NK-92 (cell line): ENCODE results near the gene CCS.
"Not testable (repeated sequence)": the region's sequence is repeated elsewhere in the genome, so short reads cannot be mapped to it uniquely, and the experiment has no call there.

Source experiments
- DNase-seq: peaks from one replicate; lab custom pipeline; 2025; ENCODE audit not compliant: unreplicated experiment; lab: John Stamatoyannopoulos, UW

Gene CCS

DNA sequence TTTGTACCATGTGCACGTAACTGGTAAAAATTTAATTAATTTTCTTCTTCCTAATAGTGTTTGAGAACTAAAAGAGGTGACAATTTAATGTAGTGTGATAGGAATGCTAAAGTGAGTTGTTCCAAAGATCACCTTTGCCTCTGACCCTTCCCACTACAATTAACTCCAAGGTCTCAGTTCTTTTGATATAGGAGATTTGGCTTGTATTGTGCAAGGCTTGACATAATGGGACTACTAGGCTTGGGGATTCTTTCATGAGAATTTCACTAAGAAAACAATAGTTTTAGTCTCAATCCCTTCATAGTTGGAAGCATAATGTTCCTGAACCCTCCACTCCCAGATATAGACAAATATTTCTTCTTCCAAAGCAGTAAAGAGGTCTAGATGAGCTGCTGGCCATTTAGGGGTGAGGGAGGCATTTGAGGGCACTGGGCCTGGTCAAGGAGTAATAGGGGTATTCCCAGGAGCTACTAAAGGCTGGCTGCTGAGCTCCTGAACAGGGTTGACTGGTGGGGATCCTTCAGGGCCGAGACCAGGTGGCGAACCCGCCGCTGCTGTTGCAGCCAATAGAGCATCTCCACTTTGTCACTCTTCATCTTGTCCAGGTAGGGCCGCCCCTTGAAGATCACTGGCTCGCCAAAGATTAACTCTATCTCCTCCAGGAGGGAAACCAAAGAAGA lies 2.8 kb upstream of the CCS start:
- DNase-seq, result no peak

DNA sequence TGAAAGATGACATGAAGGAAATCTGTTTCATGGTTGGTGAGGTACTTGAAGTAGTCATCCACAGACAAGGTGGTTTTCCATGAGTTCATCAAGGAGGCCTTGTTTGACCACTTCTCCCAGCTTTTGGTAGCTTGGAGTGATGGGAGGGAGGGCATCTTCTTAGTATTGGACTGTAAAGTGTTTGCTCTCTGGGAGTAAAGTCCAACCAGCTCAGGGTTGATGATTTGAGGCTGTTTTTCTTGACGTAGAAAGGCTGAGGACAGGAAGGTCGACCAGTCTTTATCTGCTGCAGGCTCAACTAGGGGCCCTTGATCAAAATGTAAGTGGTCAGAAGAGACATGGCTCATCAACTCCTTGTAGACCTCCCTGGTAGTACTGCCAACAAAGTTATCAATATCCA lies 1.8 kb upstream of the CCS start:
- DNase-seq, result no peak

DNA sequence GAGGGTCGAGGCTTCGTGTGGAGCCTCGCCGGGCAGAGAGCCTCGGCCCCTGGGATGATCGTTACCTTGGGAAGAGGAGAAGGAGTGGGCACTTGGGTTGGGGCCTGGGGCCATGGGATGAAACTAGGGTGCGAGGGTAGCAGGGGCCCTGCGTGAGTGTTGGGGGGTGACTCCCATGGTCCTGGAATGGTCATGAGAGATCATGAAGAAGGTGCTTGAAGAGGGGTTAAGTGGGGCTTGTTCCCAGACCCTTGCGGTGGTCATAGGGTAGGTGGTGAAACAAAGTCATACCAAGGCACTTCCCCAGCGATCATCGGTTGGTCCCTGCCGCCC lies 284 bp downstream of the CCS start:
- no peak for DNase-seq

DNA sequence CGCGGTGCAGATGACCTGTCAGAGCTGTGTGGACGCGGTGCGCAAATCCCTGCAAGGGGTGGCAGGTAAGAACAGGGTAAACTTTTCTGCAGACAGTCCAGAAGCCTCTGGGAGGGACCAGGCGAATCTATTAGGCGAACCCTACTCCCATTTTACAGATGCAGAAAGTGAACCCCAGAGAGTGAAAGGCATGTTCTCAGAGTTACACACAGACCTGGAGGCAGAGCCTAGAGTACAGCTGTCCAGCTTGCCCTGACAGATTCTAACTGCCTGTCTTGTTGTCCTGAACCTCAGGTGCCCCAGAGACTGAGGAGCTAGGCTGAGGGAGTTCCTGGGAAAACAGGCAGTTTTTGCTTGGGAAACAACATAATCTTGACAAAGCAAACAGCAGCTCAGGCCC lies 665 bp downstream of the CCS start:
- DNase-seq, result no peak

DNA sequence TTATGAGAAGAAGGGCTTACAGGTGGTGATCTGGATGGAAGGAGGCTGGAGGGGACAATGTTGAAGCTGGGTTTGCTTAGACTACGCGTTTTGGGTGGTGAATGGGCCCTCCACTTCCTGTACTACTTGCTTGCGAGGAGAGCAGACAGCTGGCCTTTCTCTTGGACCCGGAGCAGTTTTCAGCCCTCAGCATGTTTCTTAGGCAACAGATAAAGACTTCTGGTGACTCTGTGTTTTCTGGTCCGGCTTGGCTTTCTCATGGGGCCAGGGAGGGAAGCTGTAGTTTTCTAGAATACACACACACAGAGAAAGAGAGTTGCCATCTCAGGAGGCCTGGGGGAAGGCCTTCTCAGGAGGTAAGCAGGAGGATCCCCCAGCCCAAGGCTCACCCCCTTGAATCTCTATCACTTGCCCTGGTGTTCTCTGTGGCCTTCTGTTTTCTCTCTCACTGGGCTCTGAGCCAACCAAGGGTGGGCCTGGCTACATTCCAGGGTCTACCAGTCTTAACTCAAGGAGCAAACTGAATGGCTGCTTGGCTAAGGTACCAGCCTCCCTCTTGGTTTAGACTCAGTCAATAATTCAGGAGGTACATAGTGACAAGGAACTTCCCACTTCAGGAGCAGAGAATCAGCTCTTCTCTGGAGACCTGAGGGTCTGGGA lies 2.4 kb downstream of the CCS start:
- no peak for DNase-seq

DNA sequence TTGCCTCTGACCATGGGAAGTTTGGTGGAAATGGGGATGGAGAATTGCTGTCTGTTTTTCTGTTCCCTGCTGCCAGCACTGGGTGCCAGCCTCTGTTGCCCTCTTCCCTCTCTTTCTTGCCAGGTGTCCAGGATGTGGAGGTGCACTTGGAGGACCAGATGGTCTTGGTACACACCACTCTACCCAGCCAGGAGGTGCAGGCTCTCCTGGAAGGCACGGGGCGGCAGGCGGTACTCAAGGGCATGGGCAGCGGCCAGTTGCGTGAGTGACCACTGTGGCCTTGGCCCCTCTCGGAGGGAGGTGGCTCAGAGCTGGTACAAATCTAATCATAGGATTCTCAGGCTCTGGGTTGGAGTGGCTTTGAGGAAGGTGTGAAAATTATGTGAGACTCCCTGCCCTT lies 6.0 kb downstream of the CCS start:
- no peak for DNase-seq

DNA sequence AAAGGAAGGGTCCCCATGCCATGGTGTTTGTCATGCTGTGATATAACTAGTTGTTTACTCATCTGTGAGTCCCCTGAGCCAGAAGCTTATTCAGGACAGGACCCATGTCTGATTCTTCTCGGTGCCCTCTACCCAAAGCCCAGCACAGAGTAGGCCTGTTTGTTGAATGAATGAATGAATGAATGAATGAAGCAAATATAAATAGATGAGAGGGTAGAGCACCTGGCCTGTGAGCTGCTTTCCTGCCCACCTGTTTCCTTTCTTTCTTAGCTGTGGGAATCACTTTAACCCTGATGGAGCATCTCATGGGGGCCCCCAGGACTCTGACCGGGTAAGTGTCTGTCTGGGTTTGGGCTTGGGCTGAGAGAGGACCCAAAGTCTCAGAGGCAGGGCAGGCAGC lies 7.2 kb downstream of the CCS start:
- no peak for DNase-seq

DNA sequence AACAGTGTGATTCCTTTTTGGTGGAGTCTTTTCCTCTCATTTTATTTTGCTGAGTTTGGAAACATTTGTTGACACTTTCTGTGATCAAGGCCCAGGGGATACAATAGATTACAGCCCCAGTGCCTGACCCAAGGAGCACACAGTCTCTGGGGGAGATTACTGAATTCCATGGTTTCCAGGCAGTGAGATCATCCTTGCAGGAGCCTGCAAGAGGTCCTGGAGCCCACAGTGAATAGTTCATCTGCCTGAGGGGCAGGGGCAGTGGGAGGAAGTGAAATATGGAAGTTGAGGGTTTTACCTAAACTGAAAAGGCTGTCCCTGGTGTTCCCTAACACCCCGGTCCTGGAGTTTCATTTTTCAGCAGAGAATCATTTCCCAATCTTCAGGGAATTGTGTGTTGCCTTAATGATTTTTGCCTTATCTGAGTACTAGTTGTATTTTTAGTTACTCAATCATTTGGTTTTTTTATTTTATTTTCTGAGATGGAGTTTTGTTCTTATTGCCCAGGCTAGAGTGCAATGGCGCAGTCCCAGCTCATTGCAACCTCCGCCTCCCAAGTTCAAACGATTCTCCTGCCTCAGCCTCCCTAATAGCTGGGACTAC lies 7.7 kb downstream of the CCS start:
- DNase-seq, result no peak

DNA sequence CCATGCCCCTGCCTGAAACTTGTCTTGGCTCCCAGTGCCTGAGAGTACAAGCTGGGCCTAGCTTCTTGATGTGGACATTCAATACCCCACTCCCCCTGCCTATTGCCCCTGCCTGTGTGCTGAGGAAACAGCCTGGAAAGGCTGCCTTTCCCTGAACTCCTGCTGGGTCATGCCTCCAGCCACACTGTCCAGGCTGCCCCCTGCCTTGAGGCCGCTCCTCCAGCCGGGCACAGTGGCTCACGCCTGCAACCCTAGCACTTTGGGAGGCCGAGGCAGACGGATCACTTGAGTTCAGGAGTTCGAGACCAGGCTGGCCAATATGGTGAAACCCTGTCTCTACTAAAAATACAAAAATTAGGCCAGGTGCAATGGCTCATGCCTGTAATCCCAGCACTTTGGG lies 10.1 kb downstream of the CCS start:
- no peak for DNase-seq

DNA sequence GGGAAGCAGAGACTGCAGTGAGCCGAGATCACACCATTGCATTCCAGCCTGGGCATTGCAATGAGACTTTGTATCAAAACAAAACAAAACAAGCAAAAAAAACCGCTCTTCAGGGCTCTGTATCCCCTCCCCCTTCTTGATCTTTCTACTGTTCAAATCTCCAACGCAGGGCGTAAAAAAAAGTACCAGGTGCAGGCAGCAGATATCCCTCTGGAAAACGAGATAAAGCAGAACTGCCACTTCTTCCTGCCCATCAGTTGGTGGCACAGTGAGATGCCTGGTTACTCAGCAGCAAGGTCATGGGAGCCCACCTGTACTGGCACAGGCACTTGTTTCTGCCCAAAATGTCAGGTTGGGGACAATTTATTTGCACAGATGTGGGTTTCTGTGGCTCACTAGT lies 11.2 kb downstream of the CCS start:
- no peak for DNase-seq

DNA sequence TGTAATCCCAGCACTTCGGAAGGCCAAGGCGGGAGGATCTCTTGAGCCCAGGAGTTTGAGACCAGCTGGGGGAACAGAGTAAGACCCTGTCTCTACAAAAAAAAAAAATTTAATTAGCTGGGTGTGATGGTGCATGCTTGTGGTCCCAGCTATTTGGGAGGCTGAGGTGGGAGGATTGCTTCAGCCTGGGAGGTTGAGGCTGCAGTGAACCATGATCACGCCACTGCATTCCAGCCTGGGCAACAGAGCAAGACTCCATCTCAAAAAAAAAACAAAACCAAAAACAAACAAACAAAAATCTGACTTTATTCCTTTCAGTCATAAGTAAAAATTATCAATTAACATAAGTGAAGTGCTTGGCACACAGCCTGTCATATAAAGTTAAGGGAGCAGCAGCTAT lies 13.6 kb downstream of the CCS start:
- DNase-seq, result not testable (repeated sequence)

DNA sequence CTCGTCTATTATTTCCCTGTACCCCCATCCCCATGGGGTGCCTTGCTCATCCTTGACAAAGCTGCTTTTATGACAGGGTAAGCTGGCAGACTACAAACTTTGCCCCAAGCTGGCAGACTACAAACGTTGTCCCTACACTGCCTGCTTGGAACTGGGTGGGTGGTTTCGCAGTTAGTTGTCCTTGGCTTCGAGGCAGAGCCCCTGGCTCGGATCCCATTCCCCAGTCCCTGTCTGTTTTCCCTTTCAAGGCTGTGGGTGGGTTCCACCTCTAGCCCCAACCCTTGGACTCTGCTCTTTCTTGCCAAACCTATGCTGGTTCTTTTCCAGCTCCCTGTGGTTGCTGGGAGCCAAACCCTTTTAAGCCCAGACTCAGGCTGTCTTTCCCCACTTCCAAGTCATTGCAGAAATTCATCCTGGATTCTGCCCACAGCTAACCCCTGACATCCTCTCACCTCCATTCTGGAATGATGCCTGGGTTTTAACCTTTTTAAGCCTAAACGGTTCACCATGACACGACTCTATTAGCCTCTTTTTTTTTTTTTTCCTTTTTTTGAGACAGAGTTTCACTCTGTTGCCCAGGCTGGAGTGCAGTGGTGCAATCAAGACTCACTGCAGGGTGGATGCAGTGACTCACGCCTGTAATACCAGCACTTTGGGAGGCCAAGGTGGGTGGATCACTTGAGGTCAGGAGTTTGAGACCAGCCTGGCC lies 14.3 kb downstream of the CCS start:
- no peak for DNase-seq

DNA sequence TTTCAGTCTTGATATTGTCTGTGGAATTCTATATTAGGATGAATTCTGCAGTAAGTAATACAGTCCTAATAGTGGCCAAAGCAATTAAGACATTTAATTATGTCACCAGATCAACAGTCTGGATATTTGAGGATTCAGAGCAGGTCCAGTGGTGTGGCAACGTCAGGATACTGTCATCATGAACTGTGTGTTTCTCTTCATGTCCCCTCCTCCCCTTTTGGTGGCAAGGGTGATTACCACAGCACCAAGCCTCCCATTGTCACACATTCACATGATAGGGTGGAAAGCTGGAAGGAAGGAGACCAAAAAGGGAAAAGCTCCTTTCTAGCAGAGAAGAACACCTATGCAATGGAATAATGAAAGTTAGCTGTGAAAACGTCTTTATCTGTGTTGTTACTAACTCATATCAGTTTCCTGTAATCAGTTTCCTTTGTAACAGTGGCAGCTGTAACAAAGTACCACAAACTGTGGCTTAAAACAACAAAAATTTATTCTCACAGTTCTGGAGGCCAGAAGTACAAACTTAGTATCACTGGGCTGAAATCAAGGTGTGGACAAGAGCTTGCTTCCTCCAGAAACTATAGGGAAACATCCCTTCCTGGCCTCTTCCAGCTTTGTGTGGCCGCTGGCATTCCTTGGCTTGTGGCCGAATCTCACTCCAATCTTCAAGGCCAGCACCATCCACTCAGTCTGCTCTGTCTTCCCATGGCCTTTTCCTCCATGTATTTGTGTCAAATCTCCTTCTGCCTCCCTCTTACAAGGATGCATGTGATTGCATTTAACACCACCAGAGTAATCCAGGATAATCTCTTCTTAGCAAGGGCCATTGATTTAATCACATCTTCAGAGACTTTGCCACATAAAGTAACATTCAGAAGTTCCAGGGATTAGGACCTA lies 17.0 kb downstream of the CCS start:
- no peak for DNase-seq

DNA sequence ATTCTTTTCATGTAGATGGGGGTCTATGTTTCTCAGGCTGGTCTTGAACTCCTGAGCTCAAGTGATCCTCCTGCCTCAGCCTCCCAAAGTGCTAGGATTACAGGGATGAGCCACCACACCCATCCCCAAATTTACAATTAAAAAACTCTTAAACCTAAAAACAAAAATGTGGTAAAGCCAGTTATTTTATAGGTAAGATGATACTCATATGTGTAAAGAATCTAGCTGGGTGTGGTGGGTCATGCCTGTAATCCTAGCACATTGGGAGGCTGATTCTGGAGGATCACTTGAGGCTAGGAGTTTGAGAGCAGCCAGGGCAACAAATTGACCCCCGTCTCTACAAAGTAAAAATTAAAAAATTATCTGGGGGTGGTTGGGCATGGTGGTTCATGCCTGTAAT lies 19.5 kb downstream of the CCS start:
- no peak for DNase-seq

DNA sequence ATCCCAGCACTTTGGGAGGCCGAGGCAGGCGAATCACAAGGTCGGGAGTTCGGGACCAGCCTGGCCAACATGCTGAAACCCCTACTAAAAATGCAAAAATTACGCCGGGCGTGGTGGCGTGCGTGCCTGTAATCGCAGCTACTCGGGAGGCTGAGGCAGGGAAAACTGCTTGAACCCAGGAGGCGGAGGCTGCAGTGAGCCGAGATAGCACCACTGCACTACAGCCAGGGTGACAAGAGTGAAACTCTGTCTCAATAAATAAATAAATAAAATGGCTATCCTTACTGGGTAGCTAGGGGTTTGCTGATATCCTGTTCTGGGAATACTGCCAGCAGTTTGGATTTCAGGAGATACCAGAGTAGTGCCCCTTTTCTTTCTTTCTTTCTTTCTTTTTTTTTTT lies 21.1 kb downstream of the CCS start:
- no peak for DNase-seq

DNA sequence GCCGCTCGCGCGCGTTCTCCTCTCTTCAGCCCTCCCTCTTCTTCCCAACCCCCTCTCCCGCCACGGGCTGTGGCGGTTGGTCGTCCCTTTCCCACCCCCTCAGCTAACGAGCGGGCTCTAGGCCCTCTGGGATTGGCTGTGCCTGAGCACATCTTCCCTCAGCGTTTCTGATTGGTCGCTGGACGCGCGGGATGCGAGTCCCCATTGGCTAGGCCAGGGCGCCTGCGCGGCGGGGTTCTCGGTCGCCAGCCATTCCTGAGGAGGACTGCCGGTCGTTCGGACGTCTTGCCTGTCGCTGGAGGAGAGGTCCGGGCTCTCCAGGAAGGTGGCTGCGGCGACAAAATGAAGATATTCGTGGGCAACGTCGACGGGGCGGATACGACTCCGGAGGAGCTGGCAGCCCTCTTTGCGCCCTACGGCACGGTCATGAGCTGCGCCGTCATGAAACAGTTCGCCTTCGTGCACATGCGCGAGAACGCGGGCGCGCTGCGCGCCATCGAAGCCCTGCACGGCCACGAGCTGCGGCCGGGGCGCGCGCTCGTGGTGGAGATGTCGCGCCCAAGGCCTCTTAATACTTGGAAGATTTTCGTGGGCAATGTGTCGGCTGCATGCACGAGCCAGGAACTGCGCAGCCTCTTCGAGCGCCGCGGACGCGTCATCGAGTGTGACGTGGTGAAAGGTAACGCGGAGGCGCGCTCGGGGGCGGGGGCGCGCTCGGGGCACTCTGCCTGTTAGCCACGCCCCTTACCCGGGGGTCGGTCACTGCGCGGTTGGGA lies 23.6 kb downstream of the CCS start, which contains the start of gene RBM14:
Gene RBM14 (plus strand): TSS at position 252 of the 776 bp plus-strand sequence. CDS start 91 bp downstream, at position 343.
- peak; percentile 90 for DNase-seq

DNA sequence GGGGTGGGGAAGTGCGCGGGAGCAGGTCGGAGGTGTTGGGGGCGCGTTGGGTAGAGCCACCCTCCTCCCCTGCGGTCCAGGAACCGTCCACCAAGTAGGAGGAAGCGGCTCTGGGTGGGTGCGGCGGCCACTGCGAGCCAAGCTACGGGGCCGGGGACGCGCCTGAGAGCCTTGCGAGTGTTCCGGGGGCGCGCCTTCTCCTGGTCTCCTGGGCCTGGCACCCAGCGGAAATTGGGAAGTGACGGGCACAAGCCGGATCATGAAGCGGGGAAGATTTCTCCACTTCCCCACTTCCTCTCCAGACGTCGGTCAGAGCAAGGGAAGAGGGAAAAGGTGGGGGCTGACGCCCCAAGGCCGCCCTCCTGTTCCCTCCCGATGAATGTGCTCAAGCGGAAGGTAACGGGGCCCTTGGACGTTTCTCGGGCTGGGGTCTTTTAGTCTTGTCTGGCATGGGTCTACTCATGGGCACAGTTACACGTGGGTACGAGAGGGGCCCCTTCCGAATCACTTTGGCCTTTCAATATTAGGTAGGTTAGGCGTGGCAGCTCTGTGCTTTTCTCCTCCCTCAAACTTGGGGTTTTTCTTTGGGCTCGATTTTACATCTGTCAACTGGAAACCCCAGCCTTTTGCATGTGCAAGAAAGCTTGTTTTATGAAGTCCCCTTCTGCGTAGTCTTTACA lies 24.3 kb downstream of the CCS start:
- DNase-seq, result no peak

DNA sequence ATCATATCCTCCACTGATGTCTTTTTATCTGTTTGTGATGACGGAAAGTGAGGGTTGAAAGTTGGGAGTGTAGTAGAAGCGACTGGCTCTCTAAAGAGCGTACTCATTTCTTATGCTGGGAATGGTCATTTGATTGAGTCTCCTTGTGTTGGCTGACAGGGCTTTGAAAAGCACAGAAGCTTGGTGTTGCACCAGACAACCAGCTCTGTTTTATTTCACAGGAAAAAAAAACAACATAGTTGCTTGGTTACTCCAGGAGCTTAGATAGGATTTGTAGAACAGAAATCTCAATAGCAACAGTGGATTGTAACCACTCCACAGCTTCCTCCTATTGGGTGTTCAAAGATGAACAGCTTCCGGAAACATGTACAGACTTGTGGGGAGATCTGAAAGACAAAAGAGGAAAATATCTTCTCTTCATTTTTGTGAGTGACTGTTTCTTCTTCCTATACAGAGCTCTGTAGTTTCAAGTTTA lies 26.1 kb downstream of the CCS start:
- DNase-seq, result no peak

DNA sequence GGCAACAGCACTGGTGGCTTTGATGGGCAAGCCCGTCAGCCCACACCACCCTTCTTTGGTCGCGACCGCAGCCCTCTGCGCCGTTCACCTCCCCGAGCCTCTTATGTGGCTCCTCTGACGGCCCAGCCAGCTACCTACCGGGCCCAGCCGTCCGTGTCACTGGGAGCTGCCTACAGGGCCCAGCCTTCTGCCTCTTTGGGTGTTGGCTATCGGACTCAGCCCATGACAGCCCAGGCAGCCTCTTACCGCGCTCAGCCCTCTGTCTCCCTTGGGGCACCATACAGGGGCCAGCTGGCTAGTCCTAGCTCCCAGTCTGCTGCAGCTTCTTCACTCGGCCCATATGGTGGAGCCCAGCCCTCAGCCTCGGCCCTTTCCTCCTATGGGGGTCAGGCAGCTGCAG lies 31.5 kb downstream of the CCS start:
- DNase-seq, result no peak
